Endothelial cell of umbilical vein (primary cell): ENCODE data around the gene SLC37A1. TPM values are rescaled to one million over a fixed set of nuclear protein-coding genes. Genes with fewer than 3 reads are reported as not detected.

Experiments
- BruUV-seq: library from RNA; stranded (reverse); fragments of 400-500 nt; replicated peaks from 2 replicates; lab custom pipeline; 2021; lab: Mats Ljungman, UMichigan
- CTCF ChIA-PET: fragments of 300-600, 350-600 bp; sonication (Branson Sonifier 250); formaldehyde crosslinking; loops from one replicate; lab custom pipeline; 2021; ENCODE audit warnings: antibody characterized with exemption, inconsistent platforms; lab: Charles Lee
- POLR2A ChIA-PET: fragments of 300-600, 350-600 bp; sonication (Branson Sonifier 250); formaldehyde crosslinking; loops from one replicate; lab custom pipeline; 2021; ENCODE audit warnings: antibody characterized with exemption, inconsistent platforms; lab: Charles Lee
- DNase-seq: peaks from one replicate; pipeline ENCODE4 v3.0.0-alpha.2; 2011; ENCODE audit warnings: low read depth, low spot score
- FAIRE-seq: peaks from 2 replicates; lab custom pipeline; 2011; peaks lifted over from hg19 to GRCh38; lab: Jason Lieb, UNC
- H2AFZ ChIP-seq: 2 replicates; pipeline ENCODE4 v1.6.0; 2012; ENCODE audit warnings: low read depth, low read length, control low read depth, inconsistent platforms
- H3K27ac ChIP-seq: 2 replicates; pipeline ENCODE4 v1.5.1; 2011; ENCODE audit warnings: low read depth, mild to moderate bottlenecking, control low read depth, low read length, moderate library complexity; ENCODE audit not compliant: insufficient read depth
- H3K27me3 ChIP-seq, 2 experiments: 2 replicates each; pipeline versions ENCODE4 v1.6.0 to v1.6.1; 2011; ENCODE audit warnings: low read length in 2 of 2, mixed read lengths in 1 of 2; ENCODE audit not compliant: control insufficient read depth in 2 of 2, insufficient read depth in 2 of 2
- H3K36me3 ChIP-seq, 2 experiments: 2 replicates in 1 of 2; 3 replicates in 1 of 2; pipeline ENCODE4 v1.5.1; 2011; ENCODE audit warnings: low read length in 2 of 2, mild to moderate bottlenecking in 1 of 2, moderate library complexity in 1 of 2; ENCODE audit not compliant: control insufficient read depth in 2 of 2, insufficient read depth in 2 of 2; ENCODE audit errors: extremely low read depth in 1 of 2
- H3K4me1 ChIP-seq: 3 replicates; pipeline ENCODE4 v1.5.1; 2011; ENCODE audit warnings: mild to moderate bottlenecking, low read length; ENCODE audit not compliant: control insufficient read depth, insufficient read depth; ENCODE audit errors: extremely low read depth
- H3K4me2 ChIP-seq: 2 replicates; pipeline ENCODE4 v1.6.1; 2011; ENCODE audit warnings: low read length, control low read depth, mixed read lengths; ENCODE audit not compliant: insufficient read depth
- H3K4me3 ChIP-seq, 3 experiments: fragments of 200-600 bp in 1 of 3; sonication (generic), shearing (Covaris generic) in 1 of 3; replicated peaks in 1 of 3; 2 replicates each; pipeline ENCODE4 v1.5.1; 2011 to 2016; ENCODE audit warnings: control low read depth in 3 of 3, low read length in 3 of 3, mild to moderate bottlenecking in 2 of 3, inconsistent platforms in 1 of 3, low read depth in 1 of 3, moderate library complexity in 1 of 3; ENCODE audit not compliant: insufficient read depth in 1 of 3
- H3K79me2 ChIP-seq: 2 replicates; pipeline ENCODE4 v1.6.0; 2012; ENCODE audit warnings: low read length, inconsistent platforms; ENCODE audit not compliant: control insufficient read depth, insufficient read depth
- H3K9ac ChIP-seq: replicated peaks from 2 replicates; pipeline ENCODE3; 2011; ENCODE audit warnings: low read length, control low read depth; ENCODE audit not compliant: insufficient read depth; ENCODE audit errors: extremely low read depth
- H3K9me1 ChIP-seq: replicated peaks from 3 replicates; pipeline ENCODE4 v1.6.0; 2011; ENCODE audit warnings: mild to moderate bottlenecking, low read length; ENCODE audit not compliant: control insufficient read depth, insufficient read depth; ENCODE audit errors: extremely low read depth
- H3K9me3 ChIP-seq: replicated peaks from 2 replicates; pipeline ENCODE4 v1.5.1; 2012; ENCODE audit warnings: low read length, inconsistent platforms; ENCODE audit not compliant: control insufficient read depth, insufficient read depth
- H4K20me1 ChIP-seq: replicated peaks from 2 replicates; pipeline ENCODE3; 2011; ENCODE audit warnings: mild to moderate bottlenecking, low read length; ENCODE audit not compliant: control insufficient read depth, insufficient read depth; ENCODE audit errors: extremely low read depth
- EZH2 ChIP-seq: IDR thresholded peaks from 2 replicates; pipeline ENCODE4 v1.6.1; 2012; ENCODE audit warnings: borderline replicate concordance, low read depth, mild to moderate bottlenecking, moderate library complexity, low read length, inconsistent platforms; ENCODE audit not compliant: severe bottlenecking
- FOS ChIP-seq: IDR thresholded peaks from 2 replicates; pipeline ENCODE4 v1.6.1; 2011; ENCODE audit warnings: mild to moderate bottlenecking, low read length, moderate library complexity, borderline replicate concordance; ENCODE audit not compliant: insufficient read depth
- GATA2 ChIP-seq: IDR thresholded peaks from 2 replicates; pipeline ENCODE4 v1.7.0; 2011; ENCODE audit warnings: low read depth, mild to moderate bottlenecking, moderate library complexity, mixed read lengths, low read length; ENCODE audit not compliant: insufficient read length, insufficient read depth
- JUN ChIP-seq: IDR thresholded peaks from 2 replicates; pipeline ENCODE4 v1.6.1; 2011; ENCODE audit warnings: borderline replicate concordance, low read depth; ENCODE audit not compliant: insufficient read length, insufficient read depth
- MYC ChIP-seq: IDR thresholded peaks from one replicate; pipeline ENCODE4 v1.6.1; 2011; ENCODE audit warnings: mild to moderate bottlenecking, low read depth, low read length
- POLR2A ChIP-seq: IDR thresholded peaks from 2 replicates; pipeline ENCODE4 v1.6.1; 2012; ENCODE audit warnings: low read depth, mild to moderate bottlenecking, control low read depth, low read length
- POLR2AphosphoS5 ChIP-seq: IDR thresholded peaks from 2 replicates; pipeline ENCODE4 v1.6.1; 2012; ENCODE audit warnings: low read depth, mild to moderate bottlenecking, control low read depth, low read length, moderate library complexity; ENCODE audit not compliant: insufficient read depth
- dilution Hi-C: fragments of 300-500 bp; cut with MboI; formaldehyde crosslinking; loops from one replicate; pipeline ENCODE4 v1.15.0; 2019; ENCODE audit warnings: low sequenced_read_pairs; ENCODE audit not compliant: extremely low pct_ligation_motif_present
- intact Hi-C: fragments of 100-400 bp; cut with micrococcal nuclease; formaldehyde crosslinking; loops from one replicate; pipeline ENCODE4 v1.10.0; 2022
- polyA plus RNA-seq, 4 experiments: library from polyadenylated mRNA; depleted of rRNA in 3 of 4; stranded (reverse) in 3 of 4; unstranded in 1 of 4; fragments of >200 nt; gene quantifications; 2 replicates each; pipeline versions ENCODE4 v1.2.1 to v1.2.3, GENCODE V29; 2011 to 2012; ENCODE audit warnings: missing spikeins in 1 of 4
- total RNA-seq: library from RNA; stranded (reverse); gene quantifications from 2 replicates; pipeline ENCODE4 v1.2.3, GENCODE V29; 2021
- TF ChIP-seq, protein P1 (sequence below): IDR thresholded peaks from 2 replicates; pipeline ENCODE4 v1.6.1; 2011; ENCODE audit not compliant: insufficient read depth, insufficient read length
- TF ChIP-seq, protein P2 (sequence below), 2 donors: IDR thresholded peaks; 1 replicate in 1 of 2; 2 replicates in 1 of 2; pipeline ENCODE4 v1.5.1; 2011; ENCODE audit warnings: low read length in 2 of 2, mild to moderate bottlenecking in 2 of 2, moderate library complexity in 2 of 2, control low read depth in 1 of 2, inconsistent platforms in 1 of 2, low read depth in 1 of 2; ENCODE audit not compliant: insufficient read depth in 1 of 2; ENCODE audit errors: extremely low read depth in 1 of 2

The SLC37A1 gene
- total and polyA plus RNA-seq, 2 donors (not counting 3 experiments of a cell fraction or from before 2014, with no cell fraction given), result 4.7 to 7.6 TPM

DNA sequence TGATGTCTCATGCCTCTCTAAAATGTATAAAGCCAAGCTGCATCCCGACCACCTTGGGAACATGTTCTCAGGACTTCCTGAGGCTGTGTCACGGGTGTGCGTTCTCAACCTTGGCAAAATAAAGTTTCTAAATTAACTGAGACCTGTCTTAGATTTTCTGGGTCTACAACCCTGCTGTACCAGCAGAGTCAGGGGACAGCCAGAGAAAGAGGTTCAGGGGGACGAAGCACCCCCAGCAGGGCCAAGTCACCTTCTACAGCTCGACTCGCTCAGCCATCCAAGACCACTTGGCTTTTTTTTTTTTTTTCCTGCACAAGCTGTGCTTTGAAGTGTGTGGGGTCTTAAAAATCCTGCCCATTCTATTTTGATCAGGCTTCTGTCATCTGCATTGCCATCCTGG lies 111.3 kb downstream of the SLC37A1 start:
- Histone ChIP-seq H3K79me2 (no peaks in the 10 kb centered on the region), H3K9ac (no peak overlapping the region), H2AFZ (no peak overlapping the region), H4K20me1 (no peaks in the 10 kb centered on the region), H3K27me3 (no peaks in the 10 kb centered on the region), H3K4me2 (no peak overlapping the region), H3K9me1 (no peaks in the 10 kb centered on the region), H3K27ac (no peak overlapping the region), H3K4me1 (no peaks in the 10 kb centered on the region), H3K9me3 (no peaks in the 10 kb centered on the region), H3K4me3 (no peak overlapping the region), H3K36me3 (no peaks in the 10 kb centered on the region)
- intact Hi-C loops, result no loop called here
- BruUV-seq, result no TSS peak
- TF ChIP-seq POLR2AphosphoS5, result no peak
- TF ChIP-seq, protein P1, sequence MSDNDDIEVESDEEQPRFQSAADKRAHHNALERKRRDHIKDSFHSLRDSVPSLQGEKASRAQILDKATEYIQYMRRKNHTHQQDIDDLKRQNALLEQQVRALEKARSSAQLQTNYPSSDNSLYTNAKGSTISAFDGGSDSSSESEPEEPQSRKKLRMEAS, result no peak
- TF ChIP-seq POLR2A, result no peak
- TF ChIP-seq EZH2, result no peak
- no peak for TF ChIP-seq FOS
- ChIA-PET POLR2A (no interaction called here), CTCF (no interaction called here)
- DNase-seq (no peak), FAIRE-seq (no peak)
- dilution Hi-C loops, result no loop called here

DNA sequence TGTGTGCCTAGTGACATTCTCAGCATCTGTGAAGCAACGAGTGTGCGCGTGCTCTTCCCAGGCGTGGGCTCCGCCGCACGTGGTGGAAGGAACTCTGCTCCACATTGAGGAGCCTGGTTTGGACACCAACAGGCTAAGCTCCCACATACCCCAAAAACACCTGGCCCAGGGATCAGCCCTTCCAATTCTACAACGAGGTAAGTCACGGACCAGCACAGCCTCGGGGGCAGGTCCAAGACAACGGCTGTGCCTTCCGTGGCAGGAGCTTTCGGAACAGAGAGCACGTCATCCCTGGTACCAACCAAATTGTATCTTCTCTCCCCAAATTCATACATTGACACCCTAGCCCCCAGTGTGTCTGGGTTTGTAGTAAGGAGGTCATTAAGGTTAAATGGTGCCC lies 112.5 kb downstream of the SLC37A1 start:
- dilution Hi-C loops (no loop called here), intact Hi-C loops (no loop called here)
- Histone ChIP-seq H3K9ac (no peak overlapping the region), H3K79me2 (no peaks in the 10 kb centered on the region), H3K27ac (no peak overlapping the region), H3K36me3 (no peaks in the 10 kb centered on the region), H3K9me3 (no peaks in the 10 kb centered on the region), H2AFZ (no peak overlapping the region), H3K4me1 (no peaks in the 10 kb centered on the region), H3K4me2 (no peak overlapping the region), H4K20me1 (no peaks in the 10 kb centered on the region), H3K27me3 (no peaks in the 10 kb centered on the region), H3K9me1 (no peaks in the 10 kb centered on the region), H3K4me3 (no peak overlapping the region)
- no TSS peak for BruUV-seq
- CTCF ChIA-PET, result no interaction called here
- POLR2A ChIA-PET, result no interaction called here
- TF ChIP-seq POLR2A, result no peak
- TF ChIP-seq JUN, result no peak
- TF ChIP-seq, protein P1, result no peak
- no peak for TF ChIP-seq FOS
- no peak for TF ChIP-seq MYC
- TF ChIP-seq, protein P2, sequence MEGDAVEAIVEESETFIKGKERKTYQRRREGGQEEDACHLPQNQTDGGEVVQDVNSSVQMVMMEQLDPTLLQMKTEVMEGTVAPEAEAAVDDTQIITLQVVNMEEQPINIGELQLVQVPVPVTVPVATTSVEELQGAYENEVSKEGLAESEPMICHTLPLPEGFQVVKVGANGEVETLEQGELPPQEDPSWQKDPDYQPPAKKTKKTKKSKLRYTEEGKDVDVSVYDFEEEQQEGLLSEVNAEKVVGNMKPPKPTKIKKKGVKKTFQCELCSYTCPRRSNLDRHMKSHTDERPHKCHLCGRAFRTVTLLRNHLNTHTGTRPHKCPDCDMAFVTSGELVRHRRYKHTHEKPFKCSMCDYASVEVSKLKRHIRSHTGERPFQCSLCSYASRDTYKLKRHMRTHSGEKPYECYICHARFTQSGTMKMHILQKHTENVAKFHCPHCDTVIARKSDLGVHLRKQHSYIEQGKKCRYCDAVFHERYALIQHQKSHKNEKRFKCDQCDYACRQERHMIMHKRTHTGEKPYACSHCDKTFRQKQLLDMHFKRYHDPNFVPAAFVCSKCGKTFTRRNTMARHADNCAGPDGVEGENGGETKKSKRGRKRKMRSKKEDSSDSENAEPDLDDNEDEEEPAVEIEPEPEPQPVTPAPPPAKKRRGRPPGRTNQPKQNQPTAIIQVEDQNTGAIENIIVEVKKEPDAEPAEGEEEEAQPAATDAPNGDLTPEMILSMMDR (IDR thresholded peaks at IDR 0.05; ENCODE audit: extremely low read depth in 1 of 2, insufficient read depth in 1 of 2, low read depth in 1 of 2, low read length in 2 of 2), result no peak
- TF ChIP-seq POLR2AphosphoS5, result no peak
- no peak for TF ChIP-seq EZH2
- TF ChIP-seq GATA2, result no peak
- FAIRE-seq (no peak), DNase-seq (no peak)
